ENCODE results near the gene FAM216B. TPM values are rescaled to one million over a fixed set of nuclear protein-coding genes. Genes with fewer than 3 reads are reported as not detected.

Gene FAM216B
- total RNA-seq, 4 donors from 2014 or later, result not detected

- no peak overlapping the region for H3K4me3 ChIP-seq (ENCODE audit: low read depth, poor library complexity, severe bottlenecking)
- WGBS, 2 donors, result 31 to 35% methylated on average over 10 of the region's 10 CpGs
- intact Hi-C loops (cut with DNase I; ENCODE audit: low total_unique reads), result no loop called here
- TF ChIP-seq POLR2A (IDR thresholded peaks at IDR 0.05) (no peak), CTCF (IDR thresholded peaks at IDR 0.05) (no peak)
- no peak for DNase-seq (ENCODE audit: low spot score in 2 of 2)
These were observed 55.7 kb downstream of the FAM216B start for GRCh38 chr13:42836930-42837690.

Other genes with a start within 250 kb of the FAM216B start
- gene TNFSF11, start 207.4 kb upstream of the FAM216B start, total RNA-seq, result under 1 TPM in 2 of 4 donors, not detected in 2; 0.23 to 0.39 TPM
- 1 to 10 TPM in 1 of 4 donors, under 1 TPM in 2, not detected in 1; 0.79 to 4.8 (median 0.91) TPM for gene EPSTI1, start 210.7 kb downstream of the FAM216B start, total RNA-seq
- 1 to 10 TPM; 1.6 to 8.4 (median 4.1) TPM for gene DNAJC15, start 242.0 kb downstream of the FAM216B start, total RNA-seq

Measured in lower leg skin (tissue), 4 donors.